Measurements from ENCODE around the gene ANXA2.

Gene ANXA2

GRCh38 chr15:60299452-60300047 lies 98.2 kb downstream of the ANXA2 start:
- H3K9me3 ChIP-seq, result no peaks in the 10 kb centered on the region
- TF ChIP-seq CTCF (IDR thresholded peaks at IDR 0.05), result no peak
- H3K36me3 ChIP-seq, result no peaks in the 10 kb centered on the region
- peaks cover 0 to 4% (median 0%) of the 10 kb centered on the region in 4 donors for H3K4me1 ChIP-seq
- H3K27me3 ChIP-seq, result no peaks in the 10 kb centered on the region
- H3K4me3 ChIP-seq, result no peak overlapping the region
- no peak overlapping the region for H3K27ac ChIP-seq
- DNase-seq, result no peak
- intact Hi-C loops (cut with DNase I; ENCODE audit: low total_unique reads), result no loop called here
